HepG2 (cell line): ENCODE results near the gene TMTC4. TPM values are rescaled to one million over a fixed set of nuclear protein-coding genes. Genes with fewer than 3 reads are reported as not detected.

Experiments used
- ATAC-seq: fragments of 200-7000 bp; cut with Tn5 transposase; 3 replicates; pipeline ENCODE4 v1.9.1; 2020; ENCODE audit warnings: mild to moderate bottlenecking, moderate library complexity
- BruUV-seq: library from RNA; stranded (reverse); fragments of 400-500 nt; replicated peaks from 2 replicates; lab custom pipeline; 2021; lab: Mats Ljungman, UMichigan
- CTCF ChIA-PET: fragments of 300-600 bp; formaldehyde crosslinking; extraction: SDS; loops from one replicate; lab custom pipeline; 2021; ENCODE audit warnings: low total read pairs, inconsistent platforms, low intra/inter-chr PET ratio; lab: Yijun Ruan, JAX
- POLR2A ChIA-PET: fragments of 350-600 bp; sonication (Branson Sonifier 250); formaldehyde crosslinking; loops from one replicate; lab custom pipeline; 2020; ENCODE audit warnings: antibody characterized with exemption, inconsistent platforms; lab: Yijun Ruan, JAX
- DNase-seq: peaks from one replicate; pipeline ENCODE4 v3.0.0-alpha.2; 2015; ENCODE audit warnings: low spot score
- FAIRE-seq: peaks from 3 replicates; lab custom pipeline; 2011; peaks lifted over from hg19 to GRCh38; lab: Jason Lieb, UNC
- H2AFZ ChIP-seq: one replicate; pipeline ENCODE4 v1.6.1; 2011; ENCODE audit warnings: low read length, inconsistent platforms
- H3K27ac ChIP-seq: fragments of 300-600 bp; 3 replicates; pipeline ENCODE4 v1.8.0; 2011; ENCODE audit warnings: mixed run types, mild to moderate bottlenecking, mixed read lengths, low read length, inconsistent platforms; ENCODE audit not compliant: insufficient read depth; ENCODE audit errors: extremely low read length
- H3K27me3 ChIP-seq, 2 experiments: fragments of 200-600 bp in 1 of 2; 2 replicates in 1 of 2; 3 replicates in 1 of 2; pipeline versions ENCODE4 v1.6.0 to v1.8.0; 2011; ENCODE audit warnings: low read length in 2 of 2, mild to moderate bottlenecking in 2 of 2, moderate library complexity in 2 of 2, inconsistent platforms in 1 of 2; ENCODE audit not compliant: insufficient read depth in 2 of 2, control insufficient read depth in 1 of 2
- H3K36me3 ChIP-seq, 2 experiments: fragments of 200-600 bp in 1 of 2; replicated peaks in 1 of 2; 2 replicates in 1 of 2; 3 replicates in 1 of 2; pipeline versions ENCODE4 v1.5.1 to v1.8.0; 2011; ENCODE audit warnings: low read length in 2 of 2, inconsistent platforms in 1 of 2; ENCODE audit not compliant: insufficient read depth in 2 of 2, control insufficient read depth in 1 of 2
- H3K4me1 ChIP-seq: 2 replicates; pipeline ENCODE4 v1.5.1; 2012; ENCODE audit warnings: low read length, inconsistent platforms; ENCODE audit not compliant: insufficient read depth
- H3K4me2 ChIP-seq: 2 replicates; pipeline ENCODE4 v1.6.0; 2011; ENCODE audit warnings: low read depth, low read length, inconsistent platforms
- H3K4me3 ChIP-seq, 3 experiments: fragments of 200-600 bp in 1 of 3; sonication (generic), shearing (Covaris generic) in 1 of 3; replicated peaks in 1 of 3; 2 replicates each; pipeline ENCODE4 v1.5.1; 2011 to 2016; ENCODE audit warnings: low read length in 3 of 3, inconsistent platforms in 2 of 3, low read depth in 2 of 3, mild to moderate bottlenecking in 2 of 3, control low read depth in 1 of 3, mixed read lengths in 1 of 3; ENCODE audit not compliant: insufficient read depth in 1 of 3
- H3K79me2 ChIP-seq: one replicate; pipeline ENCODE4 v1.6.1; 2011; ENCODE audit warnings: low read length, inconsistent platforms; ENCODE audit not compliant: insufficient read depth
- H3K9ac ChIP-seq: 2 replicates; pipeline ENCODE4 v1.6.0; 2011; ENCODE audit warnings: mild to moderate bottlenecking, low read depth, low read length, inconsistent platforms; ENCODE audit not compliant: insufficient read depth
- H3K9me3 ChIP-seq: 2 replicates; pipeline ENCODE4 v1.5.1; 2012; ENCODE audit warnings: mild to moderate bottlenecking, low read length
- H4K20me1 ChIP-seq: 2 replicates; pipeline ENCODE4 v1.6.0; 2011; ENCODE audit warnings: inconsistent platforms, mild to moderate bottlenecking, low read length, moderate library complexity; ENCODE audit not compliant: insufficient read depth
- CCDC6 ChIP-seq: sonication (generic); formaldehyde crosslinking; IDR thresholded peaks from 2 replicates; pipeline ENCODE4 v1.8.1; 2022; ENCODE audit warnings: mild to moderate bottlenecking, missing genetic modification reagents, moderate library complexity
- FOSL2 ChIP-seq: sonication (generic); formaldehyde crosslinking; IDR thresholded peaks from 2 replicates; pipeline ENCODE4 v1.4.0; 2020; ENCODE audit warnings: missing genetic modification reagents
- KLF13 ChIP-seq: sonication (generic); formaldehyde crosslinking; IDR thresholded peaks from 2 replicates; pipeline ENCODE4 v1.4.0; 2020; ENCODE audit warnings: mild to moderate bottlenecking, missing genetic modification reagents
- KLF15 ChIP-seq: sonication (generic); formaldehyde crosslinking; IDR thresholded peaks from 2 replicates; pipeline ENCODE4 v1.8.1; 2023; ENCODE audit warnings: borderline replicate concordance, mild to moderate bottlenecking, inconsistent platforms, missing genetic modification reagents, mixed read lengths
- LCORL ChIP-seq, 2 experiments: fragments of 450-650 bp in 1 of 2; sonication (generic) in 1 of 2; formaldehyde crosslinking in 1 of 2; IDR thresholded peaks; 2 replicates each; pipeline versions ENCODE4 v1.5.0 to v1.6.1; 2017 to 2020; ENCODE audit warnings: antibody characterized with exemption in 1 of 2, missing genetic modification reagents in 1 of 2
- NR1H2 ChIP-seq: sonication (generic); formaldehyde crosslinking; IDR thresholded peaks from 2 replicates; pipeline ENCODE4 v1.8.1; 2022; ENCODE audit warnings: low read depth, missing genetic modification reagents, borderline replicate concordance
- NRL ChIP-seq: sonication (generic); formaldehyde crosslinking; IDR thresholded peaks from 2 replicates; pipeline ENCODE4 v1.5.0; 2020; ENCODE audit warnings: missing genetic modification reagents, mild to moderate bottlenecking, moderate library complexity, borderline replicate concordance
- PHF21A ChIP-seq: sonication (generic); formaldehyde crosslinking; IDR thresholded peaks from 2 replicates; pipeline ENCODE4 v1.5.0; 2020; ENCODE audit warnings: mild to moderate bottlenecking, missing genetic modification reagents
- PHF8 ChIP-seq: sonication (generic); formaldehyde crosslinking; IDR thresholded peaks from 2 replicates; pipeline ENCODE4 v1.5.0; 2020; ENCODE audit warnings: missing genetic modification reagents
- RAD21 ChIP-seq: fragments of 450-650 bp; formaldehyde crosslinking; IDR thresholded peaks from 2 replicates; pipeline ENCODE4 v1.5.0; 2020; ENCODE audit warnings: mild to moderate bottlenecking
- SALL1 ChIP-seq: sonication (generic); formaldehyde crosslinking; IDR thresholded peaks from 2 replicates; pipeline ENCODE4 v1.8.0; 2022; ENCODE audit warnings: mild to moderate bottlenecking, missing genetic modification reagents
- SAP130 ChIP-seq: IDR thresholded peaks from 2 replicates; pipeline ENCODE4 v1.6.1; 2016; ENCODE audit warnings: low read depth
- ZC3H13 ChIP-seq: sonication (generic); formaldehyde crosslinking; IDR thresholded peaks from 2 replicates; pipeline ENCODE4 v1.8.1; 2023; ENCODE audit warnings: mild to moderate bottlenecking, missing genetic modification reagents, moderate library complexity
- ZNF607 ChIP-seq: sonication (generic); formaldehyde crosslinking; IDR thresholded peaks from 2 replicates; pipeline ENCODE4 v1.5.1; 2020; ENCODE audit warnings: missing genetic modification reagents, mild to moderate bottlenecking, borderline replicate concordance
- ZNF891 ChIP-seq: sonication (generic); formaldehyde crosslinking; IDR thresholded peaks from 2 replicates; pipeline ENCODE4 v1.5.0; 2020; ENCODE audit warnings: mild to moderate bottlenecking, missing genetic modification reagents
- WGBS: methylation state at CpG from one replicate; pipeline ENCODE4 v1.1.6; 2017; ENCODE audit warnings: low lambda C conversion rate; 5-methylcytosine and 5-hydroxymethylcytosine counted together
- in situ Hi-C: cut with HindIII; loops from 2 replicates; pipeline ENCODE4 v1.10.0; 2017; ENCODE audit warnings: low pct_unique_long_range_greater_than_20kb; ENCODE audit not compliant: extremely low pct_ligation_motif_present
- intact Hi-C: fragments of 100-400 bp; cut with micrococcal nuclease; formaldehyde crosslinking; loops from one replicate; pipeline ENCODE4 v1.10.0; 2022; ENCODE audit not compliant: unreplicated experiment
- polyA plus RNA-seq, 8 experiments: library from polyadenylated mRNA; depleted of rRNA in 3 of 8; stranded (reverse) in 7 of 8; unstranded in 1 of 8; fragments of >200 nt; fragmentation: Illumina TruSeq in 4 of 8; extraction: Trizol in 4 of 8; gene quantifications; 2 replicates each; pipeline versions ENCODE4 v1.2.1 to v1.2.3, GENCODE V29; 2011 to 2016; ENCODE audit warnings: low read depth in 4 of 8, missing spikeins in 1 of 8, mixed read lengths in 1 of 8; ENCODE audit not compliant: insufficient read depth in 1 of 8
- total RNA-seq, 5 experiments: library from RNA; depleted of rRNA; stranded (reverse); fragments of >200 nt; fragmentation: Illumina TruSeq; extraction: Trizol; gene quantifications; 2 replicates each; pipeline ENCODE4 v1.2.3, GENCODE V29; 2016; ENCODE audit warnings: low read depth in 1 of 5
- TF ChIP-seq, protein P1 (sequence below): sonication (generic); formaldehyde crosslinking; IDR thresholded peaks from 2 replicates; pipeline ENCODE4 v1.5.0; 2020; ENCODE audit warnings: missing genetic modification reagents
- TF ChIP-seq, protein P2 (sequence below): sonication (generic); formaldehyde crosslinking; IDR thresholded peaks from 2 replicates; pipeline ENCODE4 v1.5.1; 2020; ENCODE audit warnings: mild to moderate bottlenecking, moderate library complexity, missing genetic modification reagents
- TF ChIP-seq, protein P3 (sequence below): sonication (generic); formaldehyde crosslinking; IDR thresholded peaks from 2 replicates; pipeline ENCODE4 v1.8.0; 2022; ENCODE audit warnings: mild to moderate bottlenecking, missing genetic modification reagents, moderate library complexity
- TF ChIP-seq, protein P4 (sequence below): sonication (generic); formaldehyde crosslinking; IDR thresholded peaks from 2 replicates; pipeline ENCODE4 v1.5.1; 2020; ENCODE audit warnings: missing genetic modification reagents, mild to moderate bottlenecking, borderline replicate concordance

TMTC4 gene
- total and polyA plus RNA-seq, 2 of the 13 experiments (the other 11 are each of a cell fraction or from before 2014, with no cell fraction given), result 16.0 to 22.6 TPM

DNA sequence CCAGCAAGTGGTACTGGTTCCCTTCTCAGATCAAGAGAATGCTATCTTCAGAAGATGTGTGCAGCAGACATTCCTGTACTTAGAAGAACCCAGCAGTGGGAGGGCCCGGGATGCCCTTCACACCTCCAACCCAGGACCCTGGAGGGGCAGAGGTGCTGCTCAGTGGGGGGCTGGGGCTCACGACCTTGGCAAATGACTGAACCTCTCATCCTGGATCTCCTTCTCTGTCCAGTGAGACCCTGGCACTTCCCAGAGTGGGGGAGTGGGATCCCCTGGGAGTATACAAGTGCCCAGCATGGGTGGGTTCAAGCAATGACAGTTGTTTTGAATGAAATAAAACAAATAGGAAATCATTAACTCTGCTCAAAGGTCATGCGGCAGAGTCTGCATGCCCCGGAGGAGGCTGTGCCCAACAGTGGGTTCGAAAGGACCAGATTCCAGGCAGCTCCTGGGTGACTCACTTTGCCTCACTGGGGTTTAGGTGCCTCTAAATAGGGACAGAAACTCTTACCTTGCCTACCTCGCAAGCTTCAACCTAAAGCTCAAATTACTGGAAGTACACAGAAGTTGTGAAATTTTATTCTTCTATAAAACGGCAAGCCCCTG is 112.9 kb downstream of the TMTC4 start:
- intact Hi-C loops (no loop called here), in situ Hi-C loops (no loop called here)
- Histone ChIP-seq H2AFZ (no peak overlapping the region), H3K27ac (no peak overlapping the region), H3K4me3 (peak overlapping the region in 1 of 3 experiments; percentile 33; a peak in 1 of 6 replicates), H3K79me2 (no peaks in the 10 kb centered on the region), H3K27me3 (no peaks in the 10 kb centered on the region), H3K9ac (no peak overlapping the region), H4K20me1 (no peaks in the 10 kb centered on the region), H3K9me3 (no peaks in the 10 kb centered on the region), H3K36me3 (no peaks in the 10 kb centered on the region), H3K4me1 (peaks cover 69% of the 10 kb centered on the region), H3K4me2 (peak overlapping the region; percentile 43)
- POLR2A ChIA-PET, result no interaction called here
- 7% methylated on average over 5 of the region's 7 CpGs for WGBS
- CTCF ChIA-PET, result no interaction called here
- peak; percentile 77 for ATAC-seq
- DNase-seq, result peak; percentile 45
- FAIRE-seq, result peak; percentile 15
- BruUV-seq, result no TSS peak
- peak; percentile 79 for TF ChIP-seq FOSL2 (CRISPR knock-in tag)
- TF ChIP-seq, protein P1, sequence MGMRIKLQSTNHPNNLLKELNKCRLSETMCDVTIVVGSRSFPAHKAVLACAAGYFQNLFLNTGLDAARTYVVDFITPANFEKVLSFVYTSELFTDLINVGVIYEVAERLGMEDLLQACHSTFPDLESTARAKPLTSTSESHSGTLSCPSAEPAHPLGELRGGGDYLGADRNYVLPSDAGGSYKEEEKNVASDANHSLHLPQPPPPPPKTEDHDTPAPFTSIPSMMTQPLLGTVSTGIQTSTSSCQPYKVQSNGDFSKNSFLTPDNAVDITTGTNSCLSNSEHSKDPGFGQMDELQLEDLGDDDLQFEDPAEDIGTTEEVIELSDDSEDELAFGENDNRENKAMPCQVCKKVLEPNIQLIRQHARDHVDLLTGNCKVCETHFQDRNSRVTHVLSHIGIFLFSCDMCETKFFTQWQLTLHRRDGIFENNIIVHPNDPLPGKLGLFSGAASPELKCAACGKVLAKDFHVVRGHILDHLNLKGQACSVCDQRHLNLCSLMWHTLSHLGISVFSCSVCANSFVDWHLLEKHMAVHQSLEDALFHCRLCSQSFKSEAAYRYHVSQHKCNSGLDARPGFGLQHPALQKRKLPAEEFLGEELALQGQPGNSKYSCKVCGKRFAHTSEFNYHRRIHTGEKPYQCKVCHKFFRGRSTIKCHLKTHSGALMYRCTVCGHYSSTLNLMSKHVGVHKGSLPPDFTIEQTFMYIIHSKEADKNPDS (CRISPR knock-in tag), result no peak
- no peak for TF ChIP-seq NR1H2
- TF ChIP-seq PHF21A (CRISPR knock-in tag), result 0 out of 2 replicates have a peak, but pooled peaks have one; percentile 19
- peak; percentile 42; the same call in 1 of the 2 replicates for TF ChIP-seq SAP130
- no peak for TF ChIP-seq RAD21 (CRISPR knock-in tag)
- TF ChIP-seq PHF8 (CRISPR knock-in tag), result no peak
- TF ChIP-seq, protein P2, sequence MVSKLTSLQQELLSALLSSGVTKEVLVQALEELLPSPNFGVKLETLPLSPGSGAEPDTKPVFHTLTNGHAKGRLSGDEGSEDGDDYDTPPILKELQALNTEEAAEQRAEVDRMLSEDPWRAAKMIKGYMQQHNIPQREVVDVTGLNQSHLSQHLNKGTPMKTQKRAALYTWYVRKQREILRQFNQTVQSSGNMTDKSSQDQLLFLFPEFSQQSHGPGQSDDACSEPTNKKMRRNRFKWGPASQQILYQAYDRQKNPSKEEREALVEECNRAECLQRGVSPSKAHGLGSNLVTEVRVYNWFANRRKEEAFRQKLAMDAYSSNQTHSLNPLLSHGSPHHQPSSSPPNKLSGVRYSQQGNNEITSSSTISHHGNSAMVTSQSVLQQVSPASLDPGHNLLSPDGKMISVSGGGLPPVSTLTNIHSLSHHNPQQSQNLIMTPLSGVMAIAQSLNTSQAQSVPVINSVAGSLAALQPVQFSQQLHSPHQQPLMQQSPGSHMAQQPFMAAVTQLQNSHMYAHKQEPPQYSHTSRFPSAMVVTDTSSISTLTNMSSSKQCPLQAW (CRISPR knock-in tag), result peak; percentile 49; the same call in 1 of the 2 replicates
- TF ChIP-seq, protein P3, sequence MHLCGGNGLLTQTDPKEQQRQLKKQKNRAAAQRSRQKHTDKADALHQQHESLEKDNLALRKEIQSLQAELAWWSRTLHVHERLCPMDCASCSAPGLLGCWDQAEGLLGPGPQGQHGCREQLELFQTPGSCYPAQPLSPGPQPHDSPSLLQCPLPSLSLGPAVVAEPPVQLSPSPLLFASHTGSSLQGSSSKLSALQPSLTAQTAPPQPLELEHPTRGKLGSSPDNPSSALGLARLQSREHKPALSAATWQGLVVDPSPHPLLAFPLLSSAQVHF (CRISPR knock-in tag), result no peak
- TF ChIP-seq KLF13 (CRISPR knock-in tag), result no peak
- TF ChIP-seq ZNF607 (CRISPR knock-in tag), result no peak
- TF ChIP-seq SALL1 (CRISPR knock-in tag), result peak; percentile 36; the same call in 1 of the 2 replicates
- no peak for TF ChIP-seq LCORL (IDR thresholded peaks at IDR 0.05)
- TF ChIP-seq LCORL (CRISPR knock-in tag; IDR thresholded peaks at IDR 0.05), result no peak
- TF ChIP-seq, protein P4, sequence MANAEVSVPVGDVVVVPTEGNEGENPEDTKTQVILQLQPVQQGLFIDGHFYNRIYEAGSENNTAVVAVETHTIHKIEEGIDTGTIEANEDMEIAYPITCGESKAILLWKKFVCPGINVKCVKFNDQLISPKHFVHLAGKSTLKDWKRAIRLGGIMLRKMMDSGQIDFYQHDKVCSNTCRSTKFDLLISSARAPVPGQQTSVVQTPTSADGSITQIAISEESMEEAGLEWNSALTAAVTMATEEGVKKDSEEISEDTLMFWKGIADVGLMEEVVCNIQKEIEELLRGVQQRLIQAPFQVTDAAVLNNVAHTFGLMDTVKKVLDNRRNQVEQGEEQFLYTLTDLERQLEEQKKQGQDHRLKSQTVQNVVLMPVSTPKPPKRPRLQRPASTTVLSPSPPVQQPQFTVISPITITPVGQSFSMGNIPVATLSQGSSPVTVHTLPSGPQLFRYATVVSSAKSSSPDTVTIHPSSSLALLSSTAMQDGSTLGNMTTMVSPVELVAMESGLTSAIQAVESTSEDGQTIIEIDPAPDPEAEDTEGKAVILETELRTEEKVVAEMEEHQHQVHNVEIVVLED (CRISPR knock-in tag), result no peak
- TF ChIP-seq ZC3H13 (CRISPR knock-in tag), result no peak
- 0 out of 2 replicates have a peak, but pooled peaks have one; percentile 38 for TF ChIP-seq ZNF891 (CRISPR knock-in tag)
- TF ChIP-seq KLF15, result no peak
- no peak for TF ChIP-seq NRL
- no peak for TF ChIP-seq CCDC6 (CRISPR knock-in tag)
